GM19025 (cell line): ENCODE measurements around the gene IFT43.
A peak's percentile ranks its signal among the peaks of the same experiment; 100 is the strongest.

Source experiments
- ATAC-seq: cut with Tn5 transposase; IDR thresholded peaks from one replicate; pipeline ENCODE4 v1.9.1; 2021; ENCODE audit warnings: mild to moderate bottlenecking, low read depth, moderate library complexity; ENCODE audit not compliant: unreplicated experiment

IFT43 gene

DNA sequence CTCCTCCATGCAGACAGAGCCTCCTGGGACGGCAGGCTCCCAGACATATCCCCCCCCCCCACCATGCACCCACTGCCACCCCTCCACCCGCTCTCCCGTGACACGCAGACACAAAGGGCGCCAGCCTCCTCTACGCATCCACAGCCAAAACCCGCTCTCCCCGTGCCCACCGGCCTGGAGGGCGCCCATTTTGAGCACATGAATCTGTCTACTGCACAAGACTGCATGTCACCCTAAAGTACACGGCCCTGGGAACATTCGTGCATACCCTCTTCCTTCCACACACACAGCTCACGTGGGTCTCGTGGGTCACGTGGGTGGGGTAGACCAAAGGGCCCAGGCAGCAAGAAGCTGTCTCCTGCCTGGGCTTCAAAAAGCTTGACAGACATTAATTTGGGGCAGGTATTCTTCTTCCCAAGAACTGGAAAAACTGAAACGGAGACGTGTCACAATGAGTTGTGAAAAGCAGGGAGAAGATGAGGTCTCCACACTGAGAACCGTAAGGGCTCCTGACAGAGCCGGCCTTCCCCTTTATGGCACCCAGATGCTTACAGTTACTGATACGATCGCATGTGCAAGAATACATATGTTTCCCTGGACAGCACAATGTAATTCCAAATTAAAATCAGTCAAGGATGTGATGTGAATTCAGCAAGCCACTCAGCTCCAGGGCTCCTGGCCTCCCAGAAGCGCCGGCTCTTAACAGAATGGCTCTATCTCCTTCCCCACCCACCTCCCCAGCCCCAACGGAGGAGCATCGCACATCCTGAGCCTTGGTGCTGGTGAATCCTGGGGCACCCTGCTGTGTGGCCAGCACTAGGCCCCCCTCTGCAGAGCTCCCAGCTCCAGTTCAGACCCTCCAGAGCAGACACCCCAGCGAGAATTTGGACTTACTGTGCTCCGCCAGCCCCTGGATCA, 5.7 kb upstream of the IFT43 start:
- ATAC-seq: no peak

DNA sequence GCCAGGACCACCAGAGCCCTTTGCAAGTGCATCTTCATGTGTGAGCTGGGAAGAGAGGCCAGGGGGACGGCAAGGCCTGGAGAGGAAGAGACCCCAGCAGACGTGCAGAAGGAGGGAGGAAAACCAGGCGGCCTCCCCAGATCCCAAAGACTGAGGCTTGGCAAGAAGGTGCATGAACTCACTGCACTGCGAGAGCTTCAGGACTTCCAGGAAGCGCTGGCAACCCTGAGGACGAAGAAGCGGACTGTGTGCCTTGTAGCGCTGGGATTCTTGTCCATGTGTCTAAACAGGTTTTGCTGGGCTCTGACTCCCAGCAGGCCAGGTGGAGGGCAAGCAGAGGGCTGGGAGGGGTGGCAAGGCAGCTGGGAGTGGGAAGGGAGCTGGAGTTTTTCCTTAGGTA, 4.7 kb upstream of the IFT43 start:
- ATAC-seq: no peak

DNA sequence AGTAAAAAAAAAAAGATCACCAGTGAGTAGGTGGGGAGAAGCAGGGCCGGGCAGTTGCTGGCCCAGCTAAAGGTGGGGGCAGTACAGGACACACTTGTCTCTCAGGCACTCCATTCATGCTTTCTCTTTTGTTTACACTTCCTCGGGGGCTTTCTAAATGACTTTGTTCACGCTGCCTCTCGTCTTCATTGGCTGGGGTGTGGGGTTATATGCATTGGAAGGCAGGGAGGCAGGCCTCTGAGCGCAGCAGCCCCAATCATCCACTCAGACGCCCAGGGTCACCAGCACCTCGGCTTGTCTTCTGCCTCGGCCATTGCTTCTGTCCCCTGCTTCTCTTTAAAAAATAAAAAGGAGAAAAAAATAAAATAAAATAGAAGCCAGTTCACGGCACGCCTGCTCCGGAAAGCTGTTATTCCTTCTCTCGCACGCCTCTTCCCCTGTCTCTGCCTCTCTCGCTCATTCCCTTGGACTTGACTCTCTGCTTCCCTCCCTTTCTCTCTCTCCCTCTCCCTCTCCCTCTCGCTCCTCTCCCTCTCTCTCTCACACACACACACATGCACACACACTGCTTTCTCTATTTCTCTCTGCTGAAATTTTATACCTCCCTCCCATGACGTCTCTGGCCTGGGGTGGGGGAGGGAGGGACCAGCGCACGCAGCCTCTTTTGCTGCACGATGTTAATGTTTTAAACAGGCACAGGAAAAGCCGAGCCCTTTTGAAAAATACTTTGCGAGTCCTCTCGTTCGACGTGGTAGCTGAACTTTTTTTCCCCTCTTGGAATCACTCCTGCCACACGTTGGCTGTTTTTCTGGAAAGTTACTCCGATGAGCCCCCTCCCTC, 3.9 kb upstream of the IFT43 start, which contains the start of gene TGFB3:
TSS of gene TGFB3 (minus strand) at position 570 of the 840 bp plus-strand sequence. CDS start 1,102 bp downstream, outside the sequence.
- ATAC-seq: peak; percentile 39

DNA sequence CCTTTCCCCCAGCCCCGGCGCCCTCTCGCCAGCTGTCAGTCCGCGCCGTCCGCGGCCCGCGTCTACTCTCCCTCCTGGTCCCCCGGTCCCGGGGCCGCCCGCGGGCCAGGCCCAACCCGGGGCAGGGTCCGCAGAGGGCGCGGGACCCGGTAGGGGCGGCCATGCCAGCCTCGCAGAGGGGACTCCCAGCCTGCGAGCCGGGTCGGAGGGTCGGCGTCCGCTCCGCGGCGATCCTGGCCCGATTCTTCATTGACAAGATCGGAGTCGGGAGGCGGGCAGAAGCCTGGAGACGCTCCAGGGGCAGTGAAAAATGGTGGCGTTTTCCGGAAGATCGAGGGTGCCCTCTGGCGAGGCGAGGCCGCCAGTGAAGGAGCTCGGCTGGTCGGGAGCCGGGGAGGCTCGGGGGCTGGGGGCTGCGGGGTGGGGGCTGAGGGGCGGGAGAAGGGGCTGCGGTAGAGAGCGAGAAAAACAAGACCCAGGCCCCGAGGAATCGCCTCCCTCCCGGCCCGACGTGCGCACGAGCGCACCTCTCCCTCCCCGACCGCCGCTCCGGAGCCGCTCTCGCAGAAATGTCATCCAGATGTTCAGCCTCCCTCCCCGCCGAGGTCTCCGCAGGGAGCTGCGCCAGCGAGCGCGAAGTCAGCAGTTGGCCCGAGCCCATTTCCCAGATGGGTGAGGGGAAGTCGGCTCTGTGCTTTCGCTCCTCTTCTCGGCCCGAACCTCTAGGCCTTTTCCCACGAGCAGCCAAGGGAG, 3.1 kb upstream of the IFT43 start:
- ATAC-seq: no peak

DNA sequence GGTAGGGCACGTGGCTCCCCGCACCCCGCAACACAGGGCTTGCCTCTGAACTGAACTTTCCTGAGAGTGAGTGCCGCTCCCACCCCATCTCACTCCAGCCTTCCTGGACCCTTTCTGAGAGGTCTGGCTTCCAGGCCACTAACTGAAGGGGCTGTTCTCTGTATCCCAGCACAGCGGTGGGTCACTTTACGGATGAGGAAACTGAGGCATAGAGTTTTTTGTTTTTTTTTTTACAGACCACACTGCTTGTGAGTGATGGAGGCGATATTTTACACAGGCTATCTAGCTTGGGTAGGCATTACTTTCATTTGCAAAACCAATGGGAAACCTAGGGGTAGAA, 2.6 kb upstream of the IFT43 start:
- no peak for ATAC-seq

DNA sequence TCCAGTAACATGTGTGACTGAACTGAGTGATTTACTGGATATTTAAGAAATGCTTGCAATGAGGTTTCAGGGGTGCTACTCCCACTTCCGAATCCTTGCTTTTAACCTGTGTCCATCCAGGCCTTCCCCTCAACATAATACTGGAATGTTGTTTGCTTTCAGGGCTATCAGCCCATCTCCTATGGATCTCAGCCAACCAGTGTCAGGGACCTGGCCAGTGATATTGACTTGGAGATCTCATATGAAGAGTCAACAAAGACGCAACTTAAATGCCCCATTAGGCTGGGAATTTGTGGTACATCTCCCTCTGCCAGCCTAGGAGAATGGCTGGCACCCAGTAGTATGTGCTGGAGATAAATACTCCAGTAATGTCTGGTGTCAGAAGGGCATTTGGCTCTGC, 889 bp upstream of the IFT43 start:
- no peak for ATAC-seq

DNA sequence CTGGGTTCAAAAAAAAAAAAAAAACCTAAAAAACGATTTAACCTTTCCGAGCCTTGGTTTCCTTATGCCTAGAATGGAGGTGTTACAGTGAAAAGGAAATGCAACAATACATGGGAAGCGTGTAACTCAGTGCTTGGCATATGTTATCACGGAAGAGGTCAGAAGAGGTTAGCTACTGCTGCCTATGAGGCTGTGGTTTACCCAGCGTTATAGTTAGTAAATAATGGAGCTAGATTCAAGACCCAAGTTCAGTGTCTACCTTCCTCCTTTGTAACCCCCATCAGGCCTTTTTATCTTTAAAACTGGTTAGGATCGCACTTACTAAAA, 839 bp downstream of the IFT43 start:
- no peak for ATAC-seq

DNA sequence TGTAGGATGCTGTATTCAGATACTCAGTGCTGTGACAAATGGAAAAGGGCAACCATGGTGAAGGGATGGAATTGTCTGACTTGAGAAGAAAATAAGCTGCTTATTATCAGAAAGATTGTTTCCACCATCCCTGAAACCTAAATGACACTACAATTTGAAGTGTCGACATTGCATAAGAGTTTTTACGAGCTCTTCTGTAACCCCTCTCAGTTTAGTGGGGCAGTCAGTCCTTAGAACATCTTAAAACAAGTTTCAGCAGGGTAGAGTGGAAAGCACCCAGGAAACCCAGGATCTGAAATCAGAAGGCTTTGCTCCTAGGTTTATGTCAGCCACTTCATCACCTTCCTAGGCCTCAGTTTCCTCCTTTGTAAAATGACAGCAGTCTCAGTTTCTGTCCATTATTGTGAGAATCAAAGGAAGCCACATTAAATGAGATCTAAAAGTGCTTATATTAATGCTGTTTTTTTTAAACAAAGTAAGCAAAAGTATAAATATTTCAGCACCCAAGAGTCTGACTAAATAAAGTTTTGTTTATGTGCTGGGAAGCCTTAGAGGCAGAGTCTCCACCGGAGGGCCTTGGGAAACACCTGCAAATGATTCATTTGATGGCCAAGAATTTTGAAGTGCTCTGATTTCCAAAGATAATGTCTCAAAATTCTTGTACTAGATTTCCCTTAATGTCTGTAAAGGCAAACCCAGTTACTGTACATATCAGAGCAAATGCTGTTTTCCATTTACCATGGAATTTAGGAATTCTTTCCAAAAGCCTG, 1.8 kb downstream of the IFT43 start:
- ATAC-seq: no peak

DNA sequence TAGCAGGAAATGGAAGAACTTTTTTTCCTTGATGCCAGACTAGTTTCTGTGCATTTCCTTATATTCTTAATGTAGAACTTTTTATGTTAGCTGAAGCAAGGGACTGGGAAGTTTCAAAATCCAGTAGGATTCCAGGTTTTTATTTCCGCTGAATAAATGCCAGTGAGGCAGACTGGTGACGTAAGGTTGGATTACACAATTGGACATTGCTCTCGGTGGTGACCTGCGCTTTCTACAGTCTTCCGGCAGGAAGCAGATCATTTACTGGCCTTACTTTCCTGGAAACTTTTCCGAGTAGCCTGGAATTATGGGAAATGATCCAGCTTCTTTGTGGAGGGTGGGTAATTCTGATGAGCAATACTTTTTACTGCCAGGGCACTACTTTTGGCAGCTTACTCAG, 3.6 kb downstream of the IFT43 start:
- ATAC-seq: no peak

DNA sequence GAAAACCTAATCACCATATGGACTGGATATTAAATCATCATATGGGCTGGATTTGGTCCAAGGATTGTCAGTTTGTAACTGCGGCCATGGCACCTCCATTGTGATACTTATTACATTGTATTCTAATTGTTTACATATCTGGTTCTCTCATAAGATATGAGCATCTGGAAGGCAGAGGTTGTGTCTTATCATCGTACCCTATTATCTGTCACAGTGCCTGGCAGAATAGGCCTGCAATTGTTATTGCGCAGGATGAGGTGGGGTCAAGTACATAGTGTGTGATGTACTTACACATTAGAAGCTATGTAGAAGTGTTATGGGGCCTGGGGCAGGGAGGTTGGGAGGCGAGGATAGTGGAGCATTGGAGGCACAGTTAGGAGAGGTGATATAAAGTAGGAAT, 4.7 kb downstream of the IFT43 start:
- ATAC-seq: no peak

DNA sequence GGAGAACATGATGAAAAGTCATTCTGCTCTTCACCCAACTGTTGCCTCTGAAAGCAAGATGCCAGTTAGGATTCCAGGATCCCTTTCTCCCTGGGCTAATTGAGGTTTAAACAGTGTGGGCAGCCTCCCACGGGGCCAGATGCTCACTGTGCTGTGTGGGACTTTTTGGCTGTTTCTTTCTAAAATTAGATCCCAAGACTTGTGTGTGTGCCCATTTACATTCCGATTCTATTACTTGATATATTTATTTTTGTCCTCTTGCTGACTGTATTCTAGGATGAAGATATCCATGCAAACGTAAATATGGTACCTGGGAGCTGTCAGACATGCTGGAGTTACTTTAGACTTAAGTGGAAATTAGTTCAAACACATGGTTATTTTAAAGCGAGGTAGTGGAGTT, 6.2 kb downstream of the IFT43 start:
- ATAC-seq: no peak

DNA sequence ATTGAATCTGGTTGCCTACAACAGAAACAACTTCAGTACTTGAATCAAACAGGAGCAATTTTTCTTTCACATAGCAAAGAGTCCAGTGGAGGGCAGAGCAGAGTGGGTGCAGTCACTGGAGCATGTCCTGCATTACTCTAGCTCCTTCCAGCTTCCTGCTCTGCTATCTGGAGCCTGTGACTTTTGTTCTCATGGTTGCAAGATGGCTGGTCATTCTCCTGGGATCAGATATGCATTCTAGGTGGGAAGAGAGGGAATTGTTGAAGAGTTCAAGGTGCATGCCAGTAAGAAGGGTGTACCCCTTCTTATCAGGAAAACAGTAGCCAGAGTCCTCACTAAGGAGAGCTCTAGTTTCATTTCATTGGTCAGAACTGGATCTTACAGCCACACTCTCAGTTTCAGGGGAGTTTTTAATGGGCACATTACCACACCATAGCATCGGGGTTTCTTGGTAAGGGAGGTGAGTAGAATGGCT, 8.0 kb downstream of the IFT43 start:
- ATAC-seq: no peak

DNA sequence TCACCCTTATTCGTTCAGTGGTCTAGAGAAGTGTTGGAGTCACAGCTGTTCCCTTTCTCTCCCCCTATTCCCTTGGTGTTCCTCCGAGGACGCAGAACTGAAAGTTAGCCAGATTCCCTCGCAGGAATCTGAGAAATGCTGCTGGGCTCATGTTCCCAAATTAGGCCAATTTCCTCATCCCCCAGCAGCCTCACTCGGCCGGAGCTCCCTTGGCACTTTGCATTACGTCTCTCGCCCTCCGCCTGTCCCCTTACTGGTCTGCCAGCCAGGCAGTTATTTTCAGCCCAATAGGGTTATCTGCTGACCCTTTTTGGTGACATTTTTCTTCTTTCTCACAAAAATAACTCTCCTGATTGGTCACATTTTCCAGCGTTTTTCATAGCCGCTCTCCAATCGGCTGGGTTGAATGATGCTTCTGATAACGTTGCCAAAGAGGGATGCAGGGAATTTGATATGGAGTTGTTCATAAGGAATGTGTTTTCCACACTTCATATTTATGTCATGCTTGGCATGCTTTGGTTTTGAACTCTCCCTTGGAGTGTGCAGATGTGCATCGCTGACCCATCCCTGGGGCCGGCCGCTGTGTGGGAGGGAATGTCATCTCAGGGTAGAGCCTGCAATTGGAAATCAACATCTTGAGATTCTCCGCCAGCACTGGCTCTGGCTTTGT, 9.9 kb downstream of the IFT43 start:
- ATAC-seq: no peak

DNA sequence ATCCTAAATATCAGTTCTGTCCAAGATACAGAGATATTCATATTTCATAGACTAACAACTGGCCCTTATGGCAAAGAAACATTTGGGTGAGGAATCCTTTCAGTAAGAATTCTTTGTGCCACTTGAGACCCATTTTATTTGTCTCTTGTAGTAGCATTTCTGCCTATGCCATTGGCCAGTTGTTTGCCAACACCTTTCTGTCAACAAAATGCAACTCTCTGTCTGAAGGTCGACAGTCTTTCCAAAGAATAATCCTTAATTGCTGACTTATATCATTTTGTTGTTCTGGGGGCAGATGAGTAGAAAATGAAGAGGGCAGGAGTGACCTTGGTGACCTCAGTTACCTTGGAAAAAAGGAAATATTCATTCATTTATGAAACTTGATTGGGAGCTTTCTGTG, 10.9 kb downstream of the IFT43 start:
- ATAC-seq: no peak

DNA sequence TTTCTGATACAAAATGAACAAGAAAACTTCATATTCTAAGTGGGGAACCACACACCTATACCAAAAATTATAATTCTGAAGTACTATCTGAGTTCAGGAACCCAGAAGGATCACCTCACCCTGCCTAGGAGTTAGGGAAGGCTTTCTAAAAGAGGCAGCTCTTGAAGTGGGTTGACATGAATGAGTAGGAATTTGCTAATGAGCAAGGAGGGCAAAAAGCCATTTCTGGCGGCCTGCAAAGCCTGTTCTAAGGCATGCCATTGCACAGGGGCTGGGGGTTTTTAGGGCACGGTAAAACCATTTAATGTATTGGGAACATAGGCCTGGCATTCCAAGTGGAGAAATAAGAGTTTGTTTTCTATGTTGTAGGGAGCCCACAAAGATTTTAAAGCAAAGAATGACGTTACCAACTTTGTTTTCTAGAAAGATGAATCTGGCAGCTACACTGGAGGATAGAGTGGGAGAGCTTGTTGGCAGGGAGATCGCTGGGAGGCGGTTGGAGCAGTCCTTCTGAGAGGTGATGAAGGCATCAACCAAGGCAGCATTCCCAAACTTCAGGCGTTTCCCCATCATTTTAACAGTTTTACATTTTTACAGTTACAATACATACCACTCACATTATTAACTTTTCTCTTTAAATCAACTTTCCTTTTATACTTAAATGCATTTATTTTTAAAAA, 14.1 kb downstream of the IFT43 start:
- ATAC-seq: no peak

DNA sequence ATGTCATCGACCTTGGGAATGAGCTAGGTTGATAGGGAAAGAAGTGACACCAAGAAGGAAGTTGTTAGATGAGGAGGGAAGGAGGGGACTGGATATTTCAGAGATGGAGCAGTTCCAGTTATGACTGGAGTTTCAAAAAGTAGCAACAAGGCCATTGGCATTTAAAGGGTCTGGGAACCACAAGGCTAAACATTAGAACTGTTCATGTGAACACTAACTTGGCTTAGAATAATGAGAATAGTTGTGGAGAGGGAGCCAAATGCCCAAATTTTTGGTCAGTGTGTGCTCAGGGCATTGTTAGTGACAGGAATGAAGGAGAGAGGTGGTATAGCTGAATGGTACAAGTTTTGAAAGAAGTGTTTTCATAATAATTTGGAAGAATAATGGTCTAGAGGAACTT, 16.8 kb downstream of the IFT43 start:
- ATAC-seq: no peak

DNA sequence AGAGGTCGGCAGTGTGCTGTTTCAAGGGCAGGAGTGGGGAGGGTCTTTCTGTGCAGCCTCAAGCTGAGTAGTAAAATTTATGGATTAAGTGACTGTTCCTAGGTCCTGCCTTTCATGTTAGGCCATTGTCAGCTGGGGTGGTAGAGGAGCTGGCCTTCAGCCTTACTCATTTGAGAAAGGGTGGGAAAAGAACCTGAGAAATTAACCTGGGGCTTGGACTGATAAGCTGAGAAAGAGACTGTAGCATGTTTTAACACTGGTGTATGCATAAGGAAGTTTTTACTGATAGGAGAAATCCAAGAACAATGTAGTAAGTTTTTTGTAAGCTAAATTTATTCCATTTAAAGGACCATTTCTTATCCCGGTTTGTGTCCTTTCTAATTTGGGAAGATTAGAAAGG, 20.7 kb downstream of the IFT43 start:
- no peak for ATAC-seq

DNA sequence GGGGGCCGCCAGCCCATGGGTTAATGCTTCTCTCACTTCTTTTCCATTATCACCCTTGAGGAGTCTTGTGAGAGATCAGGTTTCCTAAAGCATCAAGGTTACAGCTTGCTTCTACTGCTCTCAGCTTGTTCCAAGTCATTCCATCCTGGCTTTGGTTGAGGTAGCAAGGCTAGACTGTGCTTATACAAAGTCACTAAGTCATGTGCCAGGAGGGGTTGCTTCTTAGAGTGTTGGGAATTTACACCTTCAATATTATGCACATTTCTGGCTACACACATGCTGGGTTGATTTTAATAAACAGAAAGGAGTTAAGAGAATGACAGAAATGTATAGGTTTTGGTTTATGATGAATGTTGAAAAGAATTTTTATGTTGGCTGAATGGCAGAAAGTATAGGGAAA, 21.8 kb downstream of the IFT43 start:
- no peak for ATAC-seq

DNA sequence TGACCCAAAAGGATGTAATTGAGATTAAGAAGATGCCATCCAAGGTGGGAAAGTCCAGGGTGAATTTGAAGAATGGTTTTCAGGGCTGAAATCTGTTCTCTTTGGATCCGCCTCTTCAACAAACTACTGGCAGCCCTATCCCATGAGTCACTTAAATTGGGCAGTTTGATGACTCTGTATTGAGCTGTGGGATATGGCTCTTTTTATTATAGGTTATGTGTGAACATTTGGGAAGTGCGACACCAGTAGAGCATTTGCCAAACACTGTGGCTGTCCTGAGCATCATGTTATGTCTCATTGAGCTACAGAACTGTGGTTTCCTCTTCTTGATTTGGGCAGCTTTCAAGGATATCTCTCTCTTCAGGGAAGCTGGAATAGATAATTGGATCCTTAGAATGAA, 22.3 kb downstream of the IFT43 start:
- no peak for ATAC-seq
